Non-pigmented ciliary epithelial cell (primary cell): ENCODE measurements around the gene PHRF1.

ENCODE experiments used
- DNase-seq: peaks from one replicate; pipeline ENCODE4 v3.0.0-alpha.2; 2010; ENCODE audit warnings: low read depth

The PHRF1 gene

DNA sequence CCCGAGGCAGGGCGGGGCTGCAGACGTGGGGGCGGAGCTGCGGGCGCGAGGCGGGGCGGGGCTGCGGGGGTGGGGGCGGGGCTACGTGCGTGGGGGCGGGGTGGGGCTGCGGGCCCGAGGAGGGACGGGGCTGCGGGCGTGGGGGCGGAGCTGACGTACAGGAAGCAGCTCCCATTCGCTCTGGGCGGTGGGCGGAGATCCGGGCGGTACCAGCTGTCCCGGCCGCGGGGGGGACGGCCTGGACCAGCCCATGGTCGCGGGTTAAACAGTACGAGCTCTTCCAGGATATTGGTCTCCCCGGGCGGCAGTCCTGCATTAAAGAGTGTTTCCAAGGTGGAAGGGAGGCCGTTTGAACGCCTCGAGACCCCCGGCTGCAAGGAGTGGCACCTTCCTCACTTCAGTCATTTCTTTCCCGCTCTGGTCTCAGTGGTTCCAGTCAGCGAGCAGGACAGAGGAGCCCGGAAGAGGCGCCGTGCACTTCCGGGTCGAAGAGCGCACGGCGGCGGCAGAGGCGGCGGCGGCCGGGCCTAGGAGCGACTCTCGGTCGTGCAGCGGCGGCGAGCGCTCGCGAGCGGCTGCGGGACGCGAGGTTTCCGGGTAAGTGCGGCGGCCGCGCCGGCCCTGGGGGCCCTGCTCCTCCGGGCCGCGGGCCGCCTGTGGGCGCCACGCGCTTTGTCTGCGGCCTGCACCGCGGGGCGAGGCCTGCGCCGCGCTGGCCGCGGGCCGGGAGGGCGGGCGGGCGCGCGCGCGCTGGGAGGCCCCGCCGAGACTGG is at the start of gene PHRF1:
Gene PHRF1 (plus strand): TSS at position 475 of the 773 bp plus-strand sequence. CDS start 5,043 bp downstream, outside the sequence.
- DNase-seq, result peak; percentile 60

- DNase-seq, result no peak
Observed at GRCh38 chr11:528166-528814, 48.0 kb upstream of the PHRF1 start.

DNA sequence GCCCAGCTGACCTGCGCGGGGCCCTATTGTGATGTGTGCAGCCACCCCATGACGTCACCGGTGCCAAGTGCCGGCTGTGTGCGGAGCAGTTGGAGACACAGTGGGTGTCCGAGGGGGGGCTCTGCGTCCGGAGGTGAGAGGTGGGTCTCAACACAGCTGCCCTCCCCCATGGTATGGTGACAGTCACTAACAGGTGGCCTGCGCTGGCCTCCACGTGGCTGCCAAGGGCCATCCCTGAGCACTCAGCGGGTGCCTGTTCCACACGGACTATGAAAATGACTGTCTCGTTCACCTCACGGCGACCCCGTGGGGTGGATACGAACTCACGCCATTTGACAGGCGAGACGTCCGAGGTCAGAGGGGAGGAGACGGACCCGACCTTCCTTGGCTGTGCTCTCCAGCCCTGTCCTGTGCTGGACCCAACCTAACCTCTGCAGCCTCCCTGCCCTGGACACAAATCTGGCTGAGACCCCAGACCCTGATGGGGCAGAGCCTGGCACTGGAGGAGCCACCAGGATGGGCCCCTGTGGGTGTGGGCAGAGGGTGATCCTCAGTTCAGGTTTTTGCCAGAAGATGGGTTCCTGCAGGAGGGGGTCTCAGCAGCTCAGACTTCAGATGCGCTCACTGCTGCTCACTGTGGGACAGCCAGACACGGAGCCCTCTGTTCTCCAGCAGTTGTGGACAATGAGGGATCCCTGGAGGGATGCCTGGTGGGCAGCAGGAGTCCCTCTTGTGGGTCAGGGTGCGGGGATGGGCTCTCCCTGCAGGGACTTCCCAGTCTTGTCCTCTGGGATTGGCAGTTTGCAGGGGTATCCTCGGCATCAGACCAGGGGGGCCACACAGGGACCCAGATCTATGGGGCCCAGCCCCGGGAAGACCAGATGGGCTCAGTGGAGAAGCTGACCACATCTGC is 47.2 kb upstream of the PHRF1 start:
- DNase-seq, result no peak

GRCh38 chr11:529728-530411 is 46.4 kb upstream of the PHRF1 start:
- DNase-seq, result no peak

DNA sequence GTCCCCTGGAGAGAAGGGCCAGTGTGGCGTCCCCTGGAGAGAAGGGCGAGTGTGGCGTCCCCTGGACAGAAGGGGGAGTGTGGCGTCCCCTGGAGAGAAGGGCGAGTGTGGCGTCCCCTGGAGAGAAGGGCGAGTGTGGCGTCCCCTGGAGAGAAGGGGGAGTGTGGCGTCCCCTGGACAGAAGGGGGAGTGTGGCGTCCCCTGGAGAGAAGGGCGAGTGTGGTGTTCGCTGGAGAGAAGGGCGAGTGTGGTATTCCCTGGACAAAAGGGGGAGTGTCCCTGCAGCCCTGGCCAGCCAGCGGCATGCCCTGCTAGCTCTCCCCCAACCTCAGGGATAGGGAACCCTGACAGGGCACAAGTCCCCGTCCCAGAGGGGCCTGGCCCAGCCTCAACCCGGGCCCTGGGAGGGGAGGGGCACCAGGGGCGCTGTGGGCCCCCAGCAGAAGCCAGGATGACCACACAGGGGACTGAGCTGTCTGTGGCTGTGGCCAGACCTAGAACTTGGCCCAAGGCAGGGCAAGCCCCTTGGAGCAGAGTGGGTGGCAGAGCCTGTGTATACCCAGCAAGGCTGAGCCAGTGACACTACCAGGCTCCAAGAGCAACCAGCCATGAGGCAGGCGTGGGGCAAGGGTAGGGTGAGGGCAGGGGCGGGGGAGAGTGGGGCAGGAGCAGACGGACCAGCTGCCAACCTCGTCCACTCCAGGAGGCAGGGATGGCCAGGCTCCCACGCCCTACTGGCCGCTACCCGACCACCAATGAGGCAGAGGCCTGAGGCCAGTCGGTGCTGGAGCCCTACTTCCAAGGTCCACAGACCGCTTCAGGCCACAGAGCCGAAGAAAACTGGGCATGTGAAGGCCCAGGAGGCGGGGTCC is 45.1 kb upstream of the PHRF1 start:
- DNase-seq, result no peak

DNA sequence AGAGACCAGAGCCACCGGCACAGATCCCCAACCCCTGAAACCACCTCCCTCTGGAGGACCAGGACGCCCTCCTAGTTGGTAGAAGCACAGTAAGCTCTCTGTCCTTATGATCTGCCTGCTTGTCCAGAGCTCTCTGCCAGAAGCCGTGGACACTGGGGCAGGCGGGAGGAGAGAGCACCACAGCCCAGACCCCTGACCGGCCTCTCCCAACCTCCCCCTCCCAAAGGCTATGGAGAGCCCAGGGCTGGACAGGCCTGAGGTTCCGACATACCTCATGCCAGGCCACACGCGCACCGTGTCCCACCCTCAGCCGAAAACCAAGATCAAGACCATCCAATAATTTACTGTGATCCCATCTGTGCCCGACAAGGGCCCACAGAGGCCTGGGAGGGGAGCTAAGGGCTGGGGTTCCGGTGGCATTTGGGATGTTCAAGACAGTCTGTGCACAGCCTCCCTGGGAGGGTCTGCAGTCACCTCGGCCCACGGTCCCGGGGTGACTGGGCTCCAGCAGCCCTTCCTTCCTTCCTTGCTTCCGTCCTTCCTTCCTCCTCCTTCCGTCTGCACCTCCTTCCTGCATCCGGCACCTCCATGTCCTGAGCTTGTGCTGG is 44.2 kb upstream of the PHRF1 start:
- no peak for DNase-seq

- DNase-seq, result no peak
Observed at GRCh38 chr11:532527-532985, 43.7 kb upstream of the PHRF1 start.

- no peak for DNase-seq
Observed at GRCh38 chr11:532986-533585, 43.2 kb upstream of the PHRF1 start.

- no peak for DNase-seq
Observed at GRCh38 chr11:533586-534395, 42.5 kb upstream of the PHRF1 start.

GRCh38 chr11:534396-535209 is 41.7 kb upstream of the PHRF1 start:
- DNase-seq, result no peak

GRCh38 chr11:535210-535518 is 41.1 kb upstream of the PHRF1 start:
- DNase-seq, result no peak

- DNase-seq, result peak; percentile 60
Observed at GRCh38 chr11:535519-536454, 40.5 kb upstream of the PHRF1 start, which contains the start of gene HRAS. HRAS (minus strand) TSS chr11:535576.

- peak; percentile 13 for DNase-seq
Observed at GRCh38 chr11:536841-537621, 39.2 kb upstream of the PHRF1 start, which contains the start of gene LRRC56. LRRC56 (plus strand) TSS chr11:537527; CDS start chr11:540685, 3,158 bp downstream.

DNA sequence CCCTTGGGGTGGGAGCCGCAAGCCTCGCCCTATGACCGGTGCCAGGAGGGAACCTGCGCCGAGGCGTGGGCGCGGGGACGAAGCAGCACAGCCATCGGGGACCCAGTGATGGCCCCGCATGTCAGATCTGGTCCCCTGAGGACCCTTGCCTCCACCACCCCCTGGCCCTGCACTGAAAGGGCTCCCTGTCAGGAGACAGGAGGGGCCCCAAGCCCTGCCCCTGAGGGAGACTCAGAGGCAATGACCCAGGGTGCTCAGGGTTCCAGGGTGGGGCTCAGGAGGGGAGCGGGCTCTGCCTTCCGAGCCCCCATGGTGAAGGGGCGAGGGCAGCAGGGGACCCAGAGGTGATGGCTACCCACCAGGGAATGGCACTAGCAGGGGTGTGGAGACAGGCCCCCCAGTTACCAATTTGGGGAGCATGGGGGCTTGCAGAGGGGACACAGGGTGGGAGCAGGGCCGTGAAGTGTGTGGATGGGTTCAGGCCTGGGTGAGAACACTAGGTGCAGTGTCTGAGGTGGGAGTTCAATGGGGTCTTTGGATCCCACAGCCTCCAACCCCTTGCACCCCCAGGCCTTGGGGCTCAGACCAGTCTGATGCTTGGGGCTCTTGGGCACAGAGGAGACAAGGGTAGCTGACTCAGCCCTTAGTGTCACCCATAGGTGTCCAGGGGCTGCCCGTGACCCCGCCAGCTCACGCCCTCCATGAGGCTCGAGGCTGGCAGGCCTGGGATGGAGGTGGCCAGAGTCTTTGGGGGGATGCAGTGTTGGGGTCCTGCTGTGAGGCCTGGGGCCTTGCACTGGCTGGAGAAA is 38.4 kb upstream of the PHRF1 start:
- no peak for DNase-seq

- DNase-seq, result no peak
Observed at GRCh38 chr11:538431-539051, 37.7 kb upstream of the PHRF1 start.
